GM18498 (cell line): Measurements from ENCODE around the gene CD200.
"Not testable (repeated sequence)": the region's sequence is repeated elsewhere in the genome, so short reads cannot be mapped to it uniquely, and the experiment has no call there.

Experiments
- ATAC-seq: cut with Tn5 transposase; IDR thresholded peaks from one replicate; pipeline ENCODE4 v1.9.1; 2021; ENCODE audit warnings: mild to moderate bottlenecking, moderate library complexity; ENCODE audit not compliant: unreplicated experiment

Gene CD200

GRCh38 chr3:112382543-112383160 lies 49.7 kb downstream of the CD200 start:
- ATAC-seq = no peak

GRCh38 chr3:112384769-112385168 lies 51.8 kb downstream of the CD200 start:
- ATAC-seq = no peak

GRCh38 chr3:112388972-112389371 lies 56.0 kb downstream of the CD200 start:
- ATAC-seq = no peak

GRCh38 chr3:112389961-112390360 lies 57.0 kb downstream of the CD200 start:
- ATAC-seq = no peak

GRCh38 chr3:112390783-112391641 lies 58.1 kb downstream of the CD200 start:
- no peak for ATAC-seq

GRCh38 chr3:112391648-112392047 lies 58.7 kb downstream of the CD200 start:
- ATAC-seq = no peak

GRCh38 chr3:112392393-112393359 lies 59.7 kb downstream of the CD200 start:
- ATAC-seq = no peak

- ATAC-seq = no peak
These were observed 60.4 kb downstream of the CD200 start for GRCh38 chr3:112393360-112393728.

GRCh38 chr3:112394003-112394640 lies 61.2 kb downstream of the CD200 start:
- ATAC-seq = no peak

- ATAC-seq = no peak
These were observed 62.4 kb downstream of the CD200 start for GRCh38 chr3:112395181-112395895.

GRCh38 chr3:112395896-112396290 lies 62.9 kb downstream of the CD200 start:
- no peak for ATAC-seq

GRCh38 chr3:112397556-112397955 lies 64.6 kb downstream of the CD200 start:
- no peak for ATAC-seq

GRCh38 chr3:112399064-112399463 lies 66.1 kb downstream of the CD200 start:
- no peak for ATAC-seq

GRCh38 chr3:112399554-112399953 lies 66.6 kb downstream of the CD200 start:
- not testable (repeated sequence) for ATAC-seq

GRCh38 chr3:112400317-112400716 lies 67.4 kb downstream of the CD200 start:
- ATAC-seq = not testable (repeated sequence)

GRCh38 chr3:112401617-112402016 lies 68.7 kb downstream of the CD200 start:
- ATAC-seq = no peak

GRCh38 chr3:112403103-112403502 lies 70.1 kb downstream of the CD200 start:
- ATAC-seq = no peak

GRCh38 chr3:112404924-112405549 lies 72.1 kb downstream of the CD200 start:
- ATAC-seq = not testable (repeated sequence)

- ATAC-seq = peak; percentile 59
These were observed 72.9 kb downstream of the CD200 start for GRCh38 chr3:112405845-112406244.
